ENCODE measurements around the gene CORO1C. TPM values are rescaled to one million over a fixed set of nuclear protein-coding genes. Genes with fewer than 3 reads are reported as not detected.

The CORO1C gene
- polyA plus RNA-seq, 1 of the 3 experiments (the other 2 are of a cell fraction) = 150 TPM

GRCh38 chr12:108642269-108642870, 88.9 kb downstream of the CORO1C start:
- Histone ChIP-seq H3K4me1 (ENCODE audit: control insufficient read depth in 1 of 2, insufficient read depth in 2 of 2, low read depth in 1 of 2, low read length in 1 of 2) (peaks cover 22 to 46% of the 10 kb centered on the region in 2 experiments; a peak in 3 of 4 replicates), H3K4me2 (no peak overlapping the region), H3K27ac (ENCODE audit: low read depth in 2 of 2, low read length in 1 of 2) (peak overlapping the region in 1 of 2 experiments; percentile 24; a peak in 1 of 4 replicates)

GRCh38 chr12:108641446-108642268, 89.7 kb downstream of the CORO1C start:
- TF ChIP-seq IRF3 (IDR thresholded peaks at IDR 0.05; ENCODE audit: low read depth, low read length) (no peak), MEF2A (IDR thresholded peaks at IDR 0.05; ENCODE audit: borderline replicate concordance, low read depth) (no peak), PBX3 (IDR thresholded peaks at IDR 0.05) (no peak), RFX5 (IDR thresholded peaks at IDR 0.05; ENCODE audit: low read length) (no peak), NRF1 (IDR thresholded peaks at IDR 0.05; ENCODE audit: low read depth, low read length) (no peak), SMC3 (IDR thresholded peaks at IDR 0.05; ENCODE audit: low read depth, low read length) (no peak), FOXM1 (IDR thresholded peaks at IDR 0.05; ENCODE audit: low read depth) (no peak), FOXJ3 (CRISPR knock-in tag; IDR thresholded peaks at IDR 0.05) (no peak)
- H3K27ac ChIP-seq (ENCODE audit: low read depth in 2 of 2, low read length in 1 of 2) = peak overlapping the region; percentile 24 to 39; a peak in 3 of 4 replicates
- H4K20me1 ChIP-seq (ENCODE audit: insufficient read depth) = no peaks in the 10 kb centered on the region
- no peak overlapping the region for H2AFZ ChIP-seq (ENCODE audit: low read depth)
- H3K36me3 ChIP-seq (replicated peaks in 1 of 2; ENCODE audit: control insufficient read depth in 1 of 2, insufficient read depth in 2 of 2, low read length in 1 of 2) = peaks cover 20 to 34% of the 10 kb centered on the region in 2 experiments
- H3K9me3 ChIP-seq = no peaks in the 10 kb centered on the region
- H3K4me3 ChIP-seq (ENCODE audit: low read depth in 2 of 2, low read length in 1 of 2) = no peak overlapping the region
- peaks cover 16% of the 10 kb centered on the region; the same call in 1 of the 2 replicates for H3K79me2 ChIP-seq (ENCODE audit: insufficient read depth)
- no peak for DNase-seq
- POLR2A ChIA-PET = interaction anchor here (0.6 kb wide), 1 partner anchor 209 kb away, joined by 5 read pairs; no protein-coding TSS in a partner anchor
- H3K9ac ChIP-seq = no peak overlapping the region
- peaks cover 22 to 39% of the 10 kb centered on the region in 2 experiments; a peak in 3 of 4 replicates for H3K4me1 ChIP-seq (ENCODE audit: control insufficient read depth in 1 of 2, insufficient read depth in 2 of 2, low read depth in 1 of 2, low read length in 1 of 2)
- no peaks in the 10 kb centered on the region for H3K9me2 ChIP-seq
- CTCF ChIA-PET = interaction anchor here (1.1 to 2.0 kb wide), 6 partner anchors 11 to 162 kb away, joined by 3 to 8 read pairs (median 4); no protein-coding TSS in a partner anchor
- 90% methylated on average over 8 of the region's 9 CpGs for WGBS (ENCODE audit: low lambda C conversion rate)
- no peaks in the 10 kb centered on the region for H3K27me3 ChIP-seq (ENCODE audit: insufficient read depth)
- H3K4me2 ChIP-seq = no peak overlapping the region
- peaks cover 64% of the 10 kb centered on the region for H3F3A ChIP-seq (replicated peaks; ENCODE audit: insufficient read depth)

More at GRCh38 chr12:108642269-108642870, 88.9 kb downstream of the CORO1C start:
- Histone ChIP-seq H2AFZ (ENCODE audit: low read depth) (no peak overlapping the region), H3F3A (replicated peaks; ENCODE audit: insufficient read depth) (peaks cover 61% of the 10 kb centered on the region), H4K20me1 (ENCODE audit: insufficient read depth) (no peaks in the 10 kb centered on the region), H3K9ac (no peak overlapping the region), H3K9me2 (no peaks in the 10 kb centered on the region), H3K36me3 (replicated peaks in 1 of 2; ENCODE audit: control insufficient read depth in 1 of 2, insufficient read depth in 2 of 2, low read length in 1 of 2) (peaks cover 25 to 40% of the 10 kb centered on the region in 2 experiments), H3K27me3 (ENCODE audit: insufficient read depth) (no peaks in the 10 kb centered on the region), H3K9me3 (no peaks in the 10 kb centered on the region), H3K79me2 (ENCODE audit: insufficient read depth) (peaks cover 24% of the 10 kb centered on the region; the same call in 1 of the 2 replicates), H3K4me3 (ENCODE audit: low read depth in 2 of 2, low read length in 1 of 2) (no peak overlapping the region)
- WGBS (ENCODE audit: low lambda C conversion rate) = 97% methylated on average over 16 of the region's 16 CpGs
- POLR2A ChIA-PET = no interaction called here
- CTCF ChIA-PET = interaction anchor here (1.1 to 1.6 kb wide), 3 partner anchors 10 to 161 kb away, joined by 3 to 6 read pairs (median 4); no protein-coding TSS in a partner anchor
- no peak for TF ChIP-seq EZH2phosphoT487 (IDR thresholded peaks at IDR 0.05; ENCODE audit: borderline replicate concordance, low read depth)
- no peak for TF ChIP-seq GATA2 (CRISPR knock-in tag; IDR thresholded peaks at IDR 0.05)
- no peak for TF ChIP-seq RCOR1 (IDR thresholded peaks at IDR 0.05; ENCODE audit: low read length)
- no peak for TF ChIP-seq FOSL2 (IDR thresholded peaks at IDR 0.05; ENCODE audit: borderline replicate concordance, low read depth)
- no peak for TF ChIP-seq RAD21 (IDR thresholded peaks at IDR 0.05; ENCODE audit: low read length)
- TF ChIP-seq SIN3A (IDR thresholded peaks at IDR 0.05; ENCODE audit: borderline replicate concordance, low read depth, low read length) = no peak
- DNase-seq = no peak
